ENCODE results near the gene GCGR.

DNA sequence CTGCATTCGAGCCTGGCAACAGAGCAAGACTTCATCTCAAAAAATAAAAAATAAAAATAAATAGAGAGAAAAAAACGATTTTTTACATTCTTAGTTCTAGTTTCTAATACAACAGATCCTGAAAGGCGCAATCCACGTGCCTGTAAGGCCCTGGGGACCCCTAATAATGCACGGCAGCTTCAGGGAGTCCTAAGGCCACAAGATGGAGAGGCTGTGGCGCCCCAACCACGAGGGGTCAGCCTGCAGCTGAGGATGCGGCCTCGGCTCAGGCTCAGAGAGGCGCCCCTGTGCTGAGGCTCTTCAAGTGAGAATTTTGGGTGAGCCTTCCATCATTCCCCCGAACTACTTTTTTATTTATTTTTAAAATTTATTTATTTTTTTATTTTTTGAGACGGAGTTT, 45.5 kb downstream of the GCGR start:
- TF ChIP-seq, protein P1, sequence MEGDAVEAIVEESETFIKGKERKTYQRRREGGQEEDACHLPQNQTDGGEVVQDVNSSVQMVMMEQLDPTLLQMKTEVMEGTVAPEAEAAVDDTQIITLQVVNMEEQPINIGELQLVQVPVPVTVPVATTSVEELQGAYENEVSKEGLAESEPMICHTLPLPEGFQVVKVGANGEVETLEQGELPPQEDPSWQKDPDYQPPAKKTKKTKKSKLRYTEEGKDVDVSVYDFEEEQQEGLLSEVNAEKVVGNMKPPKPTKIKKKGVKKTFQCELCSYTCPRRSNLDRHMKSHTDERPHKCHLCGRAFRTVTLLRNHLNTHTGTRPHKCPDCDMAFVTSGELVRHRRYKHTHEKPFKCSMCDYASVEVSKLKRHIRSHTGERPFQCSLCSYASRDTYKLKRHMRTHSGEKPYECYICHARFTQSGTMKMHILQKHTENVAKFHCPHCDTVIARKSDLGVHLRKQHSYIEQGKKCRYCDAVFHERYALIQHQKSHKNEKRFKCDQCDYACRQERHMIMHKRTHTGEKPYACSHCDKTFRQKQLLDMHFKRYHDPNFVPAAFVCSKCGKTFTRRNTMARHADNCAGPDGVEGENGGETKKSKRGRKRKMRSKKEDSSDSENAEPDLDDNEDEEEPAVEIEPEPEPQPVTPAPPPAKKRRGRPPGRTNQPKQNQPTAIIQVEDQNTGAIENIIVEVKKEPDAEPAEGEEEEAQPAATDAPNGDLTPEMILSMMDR (IDR thresholded peaks at IDR 0.05): no peak
- no peak for TF ChIP-seq POLR2AphosphoS5 (IDR thresholded peaks at IDR 0.05; ENCODE audit: insufficient read depth in 1 of 2, low read depth in 1 of 2)

Measured in vagina (tissue), 2 donors.